ACC112 (cell line): Measurements from ENCODE around the gene ARID4B.

Experiments
- H2AFZ ChIP-seq: fragments of 200-600 bp; sonication (generic); one replicate; pipeline ENCODE4 v1.6.0; 2017; ENCODE audit warnings: antibody characterized with exemption, low read length; ENCODE audit not compliant: unreplicated experiment
- H3K27ac ChIP-seq: fragments of 200-600 bp; sonication (generic); 2 replicates; pipeline ENCODE4 v1.5.1; 2014; ENCODE audit warnings: low read depth, mild to moderate bottlenecking, antibody characterized with exemption, low read length, moderate library complexity
- H3K27me3 ChIP-seq: fragments of 200-600 bp; sonication (generic); 2 replicates; pipeline ENCODE4 v1.6.1; 2014; ENCODE audit warnings: mild to moderate bottlenecking, antibody characterized with exemption, low read length, moderate library complexity, mixed read lengths; ENCODE audit not compliant: insufficient read depth
- H3K36me3 ChIP-seq: fragments of 200-600 bp; sonication (generic); 2 replicates; pipeline ENCODE4 v1.6.1; 2016; ENCODE audit warnings: mild to moderate bottlenecking, antibody characterized with exemption, low read length, moderate library complexity, mixed read lengths; ENCODE audit not compliant: insufficient read depth
- H3K4me1 ChIP-seq: fragments of 200-600 bp; sonication (generic); one replicate; pipeline ENCODE4 v1.6.1; 2016; ENCODE audit warnings: low read length, mixed read lengths; ENCODE audit not compliant: insufficient read depth, unreplicated experiment, control insufficient read depth
- H3K4me3 ChIP-seq: fragments of 200-600 bp; sonication (generic); 2 replicates; pipeline ENCODE4 v1.5.1; 2014; ENCODE audit warnings: mild to moderate bottlenecking, low read depth, low read length
- H3K79me2 ChIP-seq: fragments of 200-600 bp; sonication (generic); one replicate; pipeline ENCODE4 v1.6.0; 2016; ENCODE audit warnings: low read length; ENCODE audit not compliant: control insufficient read depth, unreplicated experiment, insufficient read depth

Gene ARID4B

GRCh38 chr1:235329139-235329902, 1.3 kb upstream of the ARID4B start:
- peak overlapping the region; percentile 93 for H3K4me3 ChIP-seq
- peaks cover 86% of the 10 kb centered on the region for H3K79me2 ChIP-seq
- peak overlapping the region; percentile 80 for H3K27ac ChIP-seq
- no peaks in the 10 kb centered on the region; the same call in 1 of the 2 replicates for H3K36me3 ChIP-seq
- peaks cover 42% of the 10 kb centered on the region for H3K4me1 ChIP-seq
- H2AFZ ChIP-seq: peak overlapping the region; percentile 87
- no peaks in the 10 kb centered on the region for H3K27me3 ChIP-seq

GRCh38 chr1:235328271-235329138, 526 bp upstream of the ARID4B start, which contains the start of gene GGPS1:
Gene GGPS1 (plus strand): TSS chr1:235328570. CDS start chr1:235335265, 6,695 bp downstream.
- H2AFZ ChIP-seq: peak within 1 kb of the TSS; percentile 87
- H3K36me3 ChIP-seq: no peaks in the 10 kb centered on the region; the same call in 1 of the 2 replicates
- peak within 1 kb of the TSS; percentile 93 for H3K4me3 ChIP-seq
- peak within 1 kb of the TSS; percentile 80 for H3K27ac ChIP-seq
- H3K27me3 ChIP-seq: no peaks in the 10 kb centered on the region
- peaks cover 84% of the 10 kb centered on the region for H3K79me2 ChIP-seq
- peaks cover 46% of the 10 kb centered on the region for H3K4me1 ChIP-seq

- H3K27ac ChIP-seq: peak overlapping the region; percentile 75; the same call in 1 of the 2 replicates
- H3K36me3 ChIP-seq: no peaks in the 10 kb centered on the region; the same call in none of the 2 replicates
- peak overlapping the region; percentile 88 for H3K4me3 ChIP-seq
- H2AFZ ChIP-seq: peak overlapping the region; percentile 39
- H3K79me2 ChIP-seq: peaks cover 85% of the 10 kb centered on the region
- peaks cover 41% of the 10 kb centered on the region for H3K4me1 ChIP-seq
- H3K27me3 ChIP-seq: no peaks in the 10 kb centered on the region
These were observed 1.0 kb downstream of the ARID4B start for GRCh38 chr1:235326719-235327558.

GRCh38 chr1:235325854-235326253, 2.1 kb downstream of the ARID4B start:
- Histone ChIP-seq H3K36me3 (no peaks in the 10 kb centered on the region; the same call in 1 of the 2 replicates), H3K27ac (no peak overlapping the region), H3K27me3 (no peaks in the 10 kb centered on the region), H2AFZ (no peak overlapping the region), H3K4me1 (peaks cover 30% of the 10 kb centered on the region), H3K4me3 (peak overlapping the region; percentile 88), H3K79me2 (peaks cover 83% of the 10 kb centered on the region)

- no peaks in the 10 kb centered on the region; the same call in 1 of the 2 replicates for H3K36me3 ChIP-seq
- H3K27me3 ChIP-seq: no peaks in the 10 kb centered on the region
- H3K27ac ChIP-seq: no peak overlapping the region
- peaks cover 83% of the 10 kb centered on the region for H3K79me2 ChIP-seq
- H3K4me3 ChIP-seq: peak overlapping the region; percentile 88
- H3K4me1 ChIP-seq: peaks cover 23% of the 10 kb centered on the region
- no peak overlapping the region for H2AFZ ChIP-seq
These were observed 2.8 kb downstream of the ARID4B start for GRCh38 chr1:235325139-235325538.

- Histone ChIP-seq H3K4me1 (peaks cover 23% of the 10 kb centered on the region), H2AFZ (no peak overlapping the region), H3K27ac (no peak overlapping the region), H3K79me2 (peaks cover 76% of the 10 kb centered on the region), H3K4me3 (0 out of 2 replicates have a peak overlapping the region, but pooled peaks have one; percentile 88), H3K36me3 (no peaks in the 10 kb centered on the region; the same call in 1 of the 2 replicates), H3K27me3 (no peaks in the 10 kb centered on the region)
These were observed 3.7 kb downstream of the ARID4B start for GRCh38 chr1:235324296-235324695.

- H3K79me2 ChIP-seq: peaks cover 83% of the 10 kb centered on the region
- no peaks in the 10 kb centered on the region; the same call in 1 of the 2 replicates for H3K36me3 ChIP-seq
- H2AFZ ChIP-seq: no peak overlapping the region
- H3K4me3 ChIP-seq: no peak overlapping the region
- no peak overlapping the region for H3K27ac ChIP-seq
- no peaks in the 10 kb centered on the region for H3K27me3 ChIP-seq
- peaks cover 25% of the 10 kb centered on the region for H3K4me1 ChIP-seq
These were observed 7.3 kb downstream of the ARID4B start for GRCh38 chr1:235320521-235321179.

GRCh38 chr1:235319255-235319654, 8.7 kb downstream of the ARID4B start:
- Histone ChIP-seq H3K4me1 (peaks cover 17% of the 10 kb centered on the region), H3K36me3 (no peaks in the 10 kb centered on the region; the same call in 1 of the 2 replicates)

GRCh38 chr1:235317168-235317567, 10.8 kb downstream of the ARID4B start:
- Histone ChIP-seq H3K79me2 (peaks cover 85% of the 10 kb centered on the region), H3K4me3 (no peak overlapping the region), H3K27me3 (no peaks in the 10 kb centered on the region), H3K36me3 (no peaks in the 10 kb centered on the region), H3K27ac (peak overlapping the region; percentile 44), H3K4me1 (peaks cover 26% of the 10 kb centered on the region), H2AFZ (no peak overlapping the region)

More at GRCh38 chr1:235319255-235319654, 8.7 kb downstream of the ARID4B start:
- no peak overlapping the region for H3K27ac ChIP-seq
- no peak overlapping the region for H3K4me3 ChIP-seq
- peaks cover 82% of the 10 kb centered on the region for H3K79me2 ChIP-seq
- H2AFZ ChIP-seq: no peak overlapping the region
- no peaks in the 10 kb centered on the region for H3K27me3 ChIP-seq
